Measurements from ENCODE around the gene VASH2.

DNA sequence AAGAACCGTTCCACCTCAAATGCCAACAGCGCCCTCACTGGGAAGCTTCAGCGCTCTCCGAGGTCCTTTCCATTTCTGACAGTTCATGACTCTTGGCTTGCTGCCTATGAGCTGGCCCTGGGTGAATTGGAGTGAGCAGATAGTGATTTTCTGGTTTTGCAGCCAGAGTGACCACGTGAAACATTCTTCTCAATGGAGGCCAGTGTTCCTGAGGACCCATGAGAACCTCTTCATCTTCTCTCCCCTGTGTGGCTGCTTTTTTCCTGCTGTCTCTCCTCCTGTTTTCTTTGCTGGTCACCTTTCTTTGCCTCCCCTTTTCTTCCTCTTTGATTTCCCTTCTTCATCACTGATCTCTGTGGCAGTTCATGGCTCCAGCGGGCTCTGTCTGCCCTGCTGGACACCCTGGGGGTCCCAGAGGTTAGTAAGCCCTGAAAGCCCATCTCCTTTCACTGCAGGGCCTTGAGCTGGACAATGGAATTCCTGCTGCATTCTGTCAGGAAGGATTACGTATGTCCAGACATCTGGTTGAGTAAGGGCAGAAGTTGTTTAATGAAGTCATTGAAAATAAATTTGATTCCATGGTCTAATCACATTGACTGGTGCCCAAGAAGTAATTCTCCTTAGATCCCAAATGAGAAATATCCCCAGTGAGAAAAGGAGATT, 29.9 kb downstream of the VASH2 start:
- TF ChIP-seq POLR2A (IDR thresholded peaks at IDR 0.05): no peak
- TF ChIP-seq, protein P1, sequence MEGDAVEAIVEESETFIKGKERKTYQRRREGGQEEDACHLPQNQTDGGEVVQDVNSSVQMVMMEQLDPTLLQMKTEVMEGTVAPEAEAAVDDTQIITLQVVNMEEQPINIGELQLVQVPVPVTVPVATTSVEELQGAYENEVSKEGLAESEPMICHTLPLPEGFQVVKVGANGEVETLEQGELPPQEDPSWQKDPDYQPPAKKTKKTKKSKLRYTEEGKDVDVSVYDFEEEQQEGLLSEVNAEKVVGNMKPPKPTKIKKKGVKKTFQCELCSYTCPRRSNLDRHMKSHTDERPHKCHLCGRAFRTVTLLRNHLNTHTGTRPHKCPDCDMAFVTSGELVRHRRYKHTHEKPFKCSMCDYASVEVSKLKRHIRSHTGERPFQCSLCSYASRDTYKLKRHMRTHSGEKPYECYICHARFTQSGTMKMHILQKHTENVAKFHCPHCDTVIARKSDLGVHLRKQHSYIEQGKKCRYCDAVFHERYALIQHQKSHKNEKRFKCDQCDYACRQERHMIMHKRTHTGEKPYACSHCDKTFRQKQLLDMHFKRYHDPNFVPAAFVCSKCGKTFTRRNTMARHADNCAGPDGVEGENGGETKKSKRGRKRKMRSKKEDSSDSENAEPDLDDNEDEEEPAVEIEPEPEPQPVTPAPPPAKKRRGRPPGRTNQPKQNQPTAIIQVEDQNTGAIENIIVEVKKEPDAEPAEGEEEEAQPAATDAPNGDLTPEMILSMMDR (IDR thresholded peaks at IDR 0.05): no peak

Data from breast epithelium (tissue), 3 donors.